ENCODE data around the gene MLYCD.

GRCh38 chr16:83965444-83966152 lies 66.7 kb downstream of the MLYCD start:
- TF ChIP-seq CTCF (IDR thresholded peaks at IDR 0.05; ENCODE audit: low read length): no peak
- TF ChIP-seq EZH2phosphoT487 (IDR thresholded peaks at IDR 0.05; ENCODE audit: low read length): no peak
- no peak for TF ChIP-seq EZH2 (optimal IDR thresholded peaks at IDR 0.05; ENCODE audit: low read depth, low read length)

Measured in MM.1S (cell line).